ENCODE results near the gene ENAH.

- TF ChIP-seq NFRKB (IDR thresholded peaks at IDR 0.05; ENCODE audit: low read depth), result no peak
- TF ChIP-seq ZNF408 (CRISPR knock-in tag; IDR thresholded peaks at IDR 0.05; ENCODE audit: low read depth), result no peak
- no peak for TF ChIP-seq ZFX (CRISPR knock-in tag; IDR thresholded peaks at IDR 0.05)
- no peak for TF ChIP-seq SIN3A (IDR thresholded peaks at IDR 0.05; ENCODE audit: borderline replicate concordance in 2 of 2, control insufficient read depth in 1 of 2, low read depth in 2 of 2, low read length in 2 of 2)
- no peak for TF ChIP-seq CHD2 (IDR thresholded peaks at IDR 0.05; ENCODE audit: low read depth, low read length)
- TF ChIP-seq ZNF274 (IDR thresholded peaks at IDR 0.05; ENCODE audit: borderline replicate concordance, low read depth, low read length), result no peak
- no peak for TF ChIP-seq ZNF239 (CRISPR knock-in tag; IDR thresholded peaks at IDR 0.05)
- TF ChIP-seq ETS1 (conservative IDR thresholded peaks at IDR 0.05; ENCODE audit: control insufficient read depth, low read depth, low read length), result no peak
These were observed 42.4 kb downstream of the ENAH start for GRCh38 chr1:225610539-225610938.
